GM12878 (cell line): ENCODE data around the gene ABL1.
"Not testable (repeated sequence)": the region's sequence is repeated elsewhere in the genome, so short reads cannot be mapped to it uniquely, and the experiment has no call there.

ENCODE experiments used
- CHD2 ChIP-seq: IDR thresholded peaks from 2 replicates; pipeline ENCODE4 v1.6.1; 2011; ENCODE audit warnings: low read depth, low read length, improper control_type of control experiment, borderline replicate concordance
- CHD4 ChIP-seq: fragments of 200-600 bp; sonication (generic); IDR thresholded peaks from 2 replicates; pipeline ENCODE4 v1.6.1; 2016; ENCODE audit warnings: mild to moderate bottlenecking
- CREB1 ChIP-seq: IDR thresholded peaks from 2 replicates; pipeline ENCODE4 v1.6.1; 2012; ENCODE audit warnings: low read depth, mild to moderate bottlenecking, inconsistent platforms
- CTCF ChIP-seq, 3 experiments: IDR thresholded peaks in 2 of 3; conservative IDR thresholded peaks in 1 of 3; 2 replicates each; pipeline ENCODE4 v1.5.1; 2011; ENCODE audit warnings: low read depth in 3 of 3, low read length in 3 of 3, mild to moderate bottlenecking in 3 of 3, control low read depth in 2 of 3, moderate library complexity in 2 of 3, inconsistent platforms in 1 of 3, mixed read lengths in 1 of 3; ENCODE audit not compliant: control insufficient read depth in 2 of 3, insufficient read depth in 1 of 3; ENCODE audit errors: extremely low read depth in 1 of 3
- JUNB ChIP-seq: IDR thresholded peaks from 2 replicates; pipeline ENCODE4 v1.6.1; 2016; ENCODE audit warnings: antibody characterized with exemption, mild to moderate bottlenecking
- MAX ChIP-seq: IDR thresholded peaks from 2 replicates; pipeline ENCODE4 v1.6.1; 2012; ENCODE audit warnings: low read depth, low read length, improper control_type of control experiment
- MTA2 ChIP-seq: fragments of 450-650 bp; IDR thresholded peaks from 2 replicates; pipeline ENCODE4 v1.6.1; 2016; ENCODE audit warnings: low read depth, mild to moderate bottlenecking, moderate library complexity
- POLR2A ChIP-seq: IDR thresholded peaks from 2 replicates; pipeline ENCODE4 v1.6.1; 2011; ENCODE audit warnings: low read depth, mild to moderate bottlenecking, low read length
- RAD21 ChIP-seq: IDR thresholded peaks from 2 replicates; pipeline ENCODE4 v1.6.1; 2011; ENCODE audit warnings: mild to moderate bottlenecking, low read depth, low read length, moderate library complexity; ENCODE audit not compliant: insufficient read depth
- RELB ChIP-seq: fragments of 450-650 bp; IDR thresholded peaks from 2 replicates; pipeline ENCODE4 v1.6.1; 2017; ENCODE audit warnings: low read depth, mild to moderate bottlenecking, moderate library complexity
- RUNX3 ChIP-seq: IDR thresholded peaks from 2 replicates; pipeline ENCODE4 v1.6.1; 2012; ENCODE audit warnings: low read length, inconsistent platforms
- SIX5 ChIP-seq: IDR thresholded peaks from 2 replicates; pipeline ENCODE4 v1.6.1; 2011; ENCODE audit warnings: mild to moderate bottlenecking, low read depth, low read length, moderate library complexity; ENCODE audit not compliant: severe bottlenecking
- USF2 ChIP-seq: IDR thresholded peaks from 2 replicates; pipeline ENCODE4 v1.6.1; 2011; ENCODE audit warnings: low read depth, low read length, improper control_type of control experiment, borderline replicate concordance
- TF ChIP-seq, protein P1 (sequence below): IDR thresholded peaks from 2 replicates; pipeline ENCODE4 v1.6.1; 2012; ENCODE audit warnings: low read depth, low read length, improper control_type of control experiment

GRCh38 chr9:130910041-130910440 lies 75.0 kb downstream of the ABL1 start:
- TF ChIP-seq MAX; MTA2; POLR2A; JUNB; CTCF (IDR thresholded peaks at IDR 0.05 in 2 of 3, conservative IDR thresholded peaks at IDR 0.05 in 1 of 3; ENCODE audit: control insufficient read depth in 2 of 3, extremely low read depth in 1 of 3, insufficient read depth in 1 of 3, low read depth in 3 of 3, low read length in 3 of 3); RAD21; CHD4; SIX5; RUNX3; RELB; CHD2; CREB1; USF2: not testable (repeated sequence)
- TF ChIP-seq, protein P1, sequence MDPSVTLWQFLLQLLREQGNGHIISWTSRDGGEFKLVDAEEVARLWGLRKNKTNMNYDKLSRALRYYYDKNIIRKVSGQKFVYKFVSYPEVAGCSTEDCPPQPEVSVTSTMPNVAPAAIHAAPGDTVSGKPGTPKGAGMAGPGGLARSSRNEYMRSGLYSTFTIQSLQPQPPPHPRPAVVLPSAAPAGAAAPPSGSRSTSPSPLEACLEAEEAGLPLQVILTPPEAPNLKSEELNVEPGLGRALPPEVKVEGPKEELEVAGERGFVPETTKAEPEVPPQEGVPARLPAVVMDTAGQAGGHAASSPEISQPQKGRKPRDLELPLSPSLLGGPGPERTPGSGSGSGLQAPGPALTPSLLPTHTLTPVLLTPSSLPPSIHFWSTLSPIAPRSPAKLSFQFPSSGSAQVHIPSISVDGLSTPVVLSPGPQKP = not testable (repeated sequence)
